GM23338 (cell line): Measurements from ENCODE around the gene GALNT14.

Experiments used
- CTCF ChIP-seq, 2 experiments: fragments of 200-600 bp in 1 of 2; sonication (generic) in 1 of 2; conservative IDR thresholded peaks; 2 replicates each; pipeline versions ENCODE4 v1.5.1 to v1.6.1; 2016 to 2017; ENCODE audit warnings: antibody characterized with exemption in 2 of 2, low read depth in 2 of 2, mild to moderate bottlenecking in 2 of 2, moderate library complexity in 1 of 2
- STAT1 ChIP-seq: IDR thresholded peaks from one replicate; pipeline ENCODE4 v1.6.1; 2016; ENCODE audit warnings: antibody characterized with exemption; ENCODE audit not compliant: unreplicated experiment

GRCh38 chr2:31075941-31076590 lies 62.2 kb downstream of the GALNT14 start:
- TF ChIP-seq CTCF (conservative IDR thresholded peaks at IDR 0.05; ENCODE audit: low read depth in 2 of 2) (no peak), STAT1 (no peak)
